Hindlimb muscle (tissue), 1 donor: ENCODE measurements around the gene KRT33B. TPM values are rescaled to one million over a fixed set of nuclear protein-coding genes. Genes with fewer than 3 reads are reported as not detected.
A peak's percentile ranks its signal among the peaks of the same experiment; 100 is the strongest.
"Not testable (repeated sequence)": the region's sequence is repeated elsewhere in the genome, so short reads cannot be mapped to it uniquely, and the experiment has no call there.

Experiments
- DNase-seq: peaks from one replicate; pipeline ENCODE4 v3.0.0-alpha.2; 2013
- polyA plus RNA-seq: library from polyadenylated mRNA; unstranded; fragments of 120-200 nt; gene quantifications from one replicate; pipeline ENCODE4 v1.2.1, GENCODE V29; 2013; ENCODE audit not compliant: insufficient read length

KRT33B gene
- polyA plus RNA-seq, 1 donor, result not detected

DNA sequence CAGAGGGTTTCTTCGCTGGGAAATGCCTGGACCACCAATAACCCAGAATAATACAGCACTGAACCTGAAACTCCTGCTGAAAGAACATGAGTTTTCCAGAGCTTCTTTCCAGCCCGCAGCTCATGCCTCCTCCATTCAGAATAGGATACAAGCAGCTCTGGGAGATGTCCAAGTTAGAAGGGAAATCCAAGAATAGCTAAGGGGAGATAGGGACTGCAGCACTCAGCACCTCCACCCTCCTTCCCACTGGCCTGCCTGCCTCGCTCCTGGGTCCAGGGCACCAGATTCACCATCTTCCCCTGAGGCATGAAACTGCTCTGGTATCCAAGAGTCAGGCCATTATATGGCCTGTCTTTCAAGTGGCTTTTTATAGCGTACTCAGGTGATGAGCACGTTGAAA, 23.7 kb upstream of the KRT33B start:
- DNase-seq, result peak; percentile 6

DNA sequence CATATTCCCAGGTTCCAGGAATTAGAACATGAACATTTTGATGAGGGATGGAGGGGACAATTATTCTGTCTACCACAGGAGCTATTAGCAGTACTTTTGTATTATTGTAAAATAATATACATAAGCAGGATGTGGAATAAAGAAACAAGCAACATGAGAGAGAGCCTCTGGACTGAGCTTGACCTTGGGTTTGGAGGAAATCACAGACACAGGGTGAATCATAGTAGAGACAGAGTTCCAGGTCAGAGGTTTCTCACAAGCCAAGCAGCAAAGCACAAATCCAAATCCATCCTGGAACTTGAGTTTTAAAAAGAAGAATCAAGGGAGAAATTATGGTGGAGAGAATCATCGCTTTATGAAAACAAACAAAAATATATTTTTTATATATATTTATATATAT, 22.7 kb upstream of the KRT33B start:
- DNase-seq, result no peak

DNA sequence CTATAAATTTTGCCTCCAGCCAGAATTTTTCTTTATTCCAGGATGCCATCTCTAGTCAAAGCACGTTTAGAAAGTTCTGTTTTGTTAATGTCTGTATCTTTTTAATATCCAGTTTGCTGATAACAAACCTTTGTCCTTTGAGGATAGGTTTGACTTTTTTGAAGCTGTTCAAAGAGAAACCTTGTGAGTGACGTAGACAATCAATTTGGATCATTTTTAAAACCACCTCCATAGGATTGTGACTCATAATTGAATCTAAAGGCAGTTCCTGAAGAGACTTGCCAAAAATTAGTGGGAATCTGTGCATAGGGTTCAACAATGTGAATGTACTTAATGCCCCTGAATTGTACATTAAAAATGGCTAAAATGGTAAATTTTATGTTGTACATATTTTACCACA, 21.9 kb upstream of the KRT33B start:
- DNase-seq, result no peak

- DNase-seq, result no peak
Observed at GRCh38 chr17:41390411-41390938, 20.9 kb upstream of the KRT33B start.

GRCh38 chr17:41387670-41388069, 18.1 kb upstream of the KRT33B start:
- DNase-seq, result no peak

GRCh38 chr17:41386227-41386626, 16.6 kb upstream of the KRT33B start:
- DNase-seq, result no peak

DNA sequence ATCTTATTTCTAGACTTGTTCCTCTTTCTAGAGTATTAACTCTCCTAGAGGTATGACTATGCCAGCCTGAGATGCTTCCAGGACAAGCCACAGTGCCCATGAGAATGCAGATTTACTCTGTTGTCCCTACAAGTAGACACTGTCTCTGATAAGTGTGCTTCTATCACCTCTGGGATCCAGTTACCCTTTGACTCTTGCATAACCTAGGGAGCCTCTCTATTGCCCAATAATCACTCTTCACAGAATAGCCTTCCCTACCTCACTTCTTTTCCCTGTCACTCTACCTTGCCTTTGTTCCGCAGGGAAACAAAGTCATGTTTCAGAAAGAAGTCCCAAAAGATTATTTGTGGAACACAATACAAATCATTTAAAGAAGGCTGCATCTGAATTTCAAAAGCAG, 14.1 kb upstream of the KRT33B start:
- no peak for DNase-seq

DNA sequence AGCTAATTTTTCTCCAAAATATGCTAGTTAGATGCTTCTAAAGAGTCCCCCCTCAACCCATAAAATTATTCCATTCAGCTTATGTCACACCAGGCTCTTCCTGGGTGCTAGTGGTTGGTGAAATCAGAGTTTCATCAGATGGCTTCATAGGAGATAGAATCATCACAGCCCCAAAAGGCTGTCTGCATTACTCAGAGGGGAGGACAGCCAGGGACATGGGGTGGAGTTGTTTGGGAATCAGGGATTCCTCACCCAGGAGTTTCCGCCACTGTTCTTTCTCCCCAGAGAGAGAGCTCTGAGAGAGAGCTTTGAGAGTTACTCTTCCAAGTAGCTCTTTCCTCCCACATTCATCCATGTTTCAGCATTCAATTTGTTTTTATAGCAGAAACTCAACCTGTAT, 12.8 kb upstream of the KRT33B start:
- DNase-seq, result no peak

DNA sequence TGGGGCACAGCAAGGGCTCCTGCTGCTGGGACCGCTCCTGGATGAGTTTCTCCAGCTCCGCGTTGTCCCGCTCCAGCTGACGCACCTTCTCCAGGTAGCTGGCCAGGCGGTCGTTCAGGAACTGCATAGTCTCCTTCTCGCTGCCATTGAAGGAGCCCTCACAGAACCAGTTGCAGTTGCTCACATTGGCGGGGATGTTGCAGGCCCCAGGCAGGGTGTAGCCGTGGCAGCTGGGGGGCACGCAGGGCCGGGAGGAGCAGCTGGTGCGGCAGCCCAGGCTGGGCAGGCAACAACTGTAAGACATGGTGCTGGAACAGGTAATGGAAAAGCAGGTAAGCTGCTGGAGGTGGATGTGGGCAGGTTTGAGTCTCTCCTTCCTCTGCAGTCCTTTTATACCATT, 12.3 kb upstream of the KRT33B start, which contains the start of gene KRT34:
TSS of gene KRT34 (minus strand) at position 364 of the 400 bp plus-strand sequence. CDS start at position 304, 60 bp downstream.
- DNase-seq, result not testable (repeated sequence)

GRCh38 chr17:41380091-41380490, 10.5 kb upstream of the KRT33B start:
- DNase-seq, result not testable (repeated sequence)

DNA sequence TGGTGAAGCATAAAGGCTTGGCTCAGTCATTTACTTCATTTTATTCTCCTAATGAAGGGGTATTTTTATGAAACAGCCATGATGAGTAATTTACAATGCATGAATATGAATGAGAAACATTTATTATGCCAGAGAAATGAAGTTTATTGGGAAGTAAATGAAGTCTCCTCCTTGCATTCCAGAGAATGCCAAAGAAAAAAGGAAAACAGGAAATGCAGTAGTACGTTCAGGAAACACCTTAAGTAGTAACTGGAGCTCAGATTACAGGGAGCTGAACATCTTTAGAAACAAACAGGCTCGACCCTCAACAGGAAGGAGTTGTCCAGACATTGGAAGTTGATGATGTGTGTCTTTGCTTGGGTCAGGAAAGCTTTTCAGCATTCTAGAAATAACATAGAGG, 7.9 kb upstream of the KRT33B start:
- no peak for DNase-seq

- DNase-seq, result no peak
Observed at GRCh38 chr17:41369023-41369422, 590 bp downstream of the KRT33B start.

- DNase-seq, result peak; percentile 16
Observed at GRCh38 chr17:41367426-41368075, 2.1 kb downstream of the KRT33B start.

DNA sequence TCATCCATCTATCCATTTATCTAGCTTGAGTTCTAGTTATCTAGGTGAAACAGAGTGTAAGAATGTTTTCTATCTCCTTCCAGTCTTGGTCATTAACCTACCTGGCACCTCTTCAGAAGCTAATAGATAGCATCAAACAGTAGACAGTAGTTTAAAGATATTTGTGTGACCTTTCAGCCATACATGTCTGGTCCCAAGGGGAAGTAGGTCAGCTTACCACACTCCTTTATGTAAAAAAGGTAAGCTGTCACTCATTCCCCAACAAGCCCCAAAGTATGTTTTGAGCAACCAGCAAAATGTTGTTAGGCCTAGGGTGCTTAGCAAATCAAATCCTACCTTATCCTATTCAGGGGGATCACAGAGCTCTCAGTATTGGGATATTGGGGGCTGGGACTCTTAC, 3.5 kb downstream of the KRT33B start:
- no peak for DNase-seq

GRCh38 chr17:41363881-41364280, 5.7 kb downstream of the KRT33B start:
- no peak for DNase-seq

DNA sequence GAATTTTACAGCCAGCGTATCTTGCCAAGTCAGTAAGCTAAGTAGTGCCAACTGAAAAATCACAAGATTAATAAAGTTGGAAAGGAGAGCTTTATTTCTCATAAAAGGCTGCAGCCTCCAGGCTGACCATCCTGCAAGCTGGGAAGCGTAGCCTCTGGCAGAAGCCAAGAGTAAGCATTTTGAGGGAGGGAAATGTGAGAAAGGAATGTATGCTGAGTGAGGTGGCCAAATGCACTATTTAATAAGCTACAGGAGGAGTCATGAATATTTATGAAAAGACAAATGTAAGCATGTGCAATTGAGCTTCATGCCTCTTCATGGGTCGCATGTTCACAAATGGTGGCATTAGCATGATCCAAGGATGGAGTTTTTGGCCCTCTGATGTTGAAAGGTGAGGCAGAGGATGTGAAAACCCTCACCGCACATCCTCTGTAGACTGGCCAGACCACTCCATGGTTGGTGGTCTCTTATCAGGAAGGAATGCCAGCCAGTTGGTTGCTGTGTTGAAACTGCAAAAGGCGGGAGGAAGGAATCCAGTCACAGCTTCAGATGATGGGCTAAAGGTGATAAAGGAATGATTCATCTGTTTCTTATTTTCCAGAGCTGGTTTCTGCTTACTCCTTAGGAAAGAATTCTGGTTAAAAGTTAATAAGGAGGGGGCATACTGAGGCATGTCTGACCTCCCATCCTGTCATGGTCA, 9.2 kb downstream of the KRT33B start:
- DNase-seq, result no peak

DNA sequence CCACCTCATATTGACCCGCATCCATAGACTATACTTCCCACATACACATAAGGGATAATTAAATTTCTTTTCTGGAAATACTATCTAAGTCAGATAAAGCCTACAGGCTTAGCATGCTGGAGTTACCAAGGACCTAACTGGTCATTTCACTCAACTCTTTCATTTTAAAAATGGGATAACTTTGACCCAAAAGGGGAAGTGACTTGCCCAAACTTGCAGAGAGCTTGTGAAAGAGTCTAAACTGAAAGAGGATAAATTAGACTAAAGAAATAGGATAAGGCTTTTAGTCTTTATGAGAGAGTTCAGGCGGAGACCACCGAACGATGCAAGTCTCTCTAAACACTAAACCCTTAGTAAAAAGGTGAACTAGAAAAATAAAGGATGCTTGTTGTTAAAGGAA, 15.1 kb downstream of the KRT33B start:
- no peak for DNase-seq

DNA sequence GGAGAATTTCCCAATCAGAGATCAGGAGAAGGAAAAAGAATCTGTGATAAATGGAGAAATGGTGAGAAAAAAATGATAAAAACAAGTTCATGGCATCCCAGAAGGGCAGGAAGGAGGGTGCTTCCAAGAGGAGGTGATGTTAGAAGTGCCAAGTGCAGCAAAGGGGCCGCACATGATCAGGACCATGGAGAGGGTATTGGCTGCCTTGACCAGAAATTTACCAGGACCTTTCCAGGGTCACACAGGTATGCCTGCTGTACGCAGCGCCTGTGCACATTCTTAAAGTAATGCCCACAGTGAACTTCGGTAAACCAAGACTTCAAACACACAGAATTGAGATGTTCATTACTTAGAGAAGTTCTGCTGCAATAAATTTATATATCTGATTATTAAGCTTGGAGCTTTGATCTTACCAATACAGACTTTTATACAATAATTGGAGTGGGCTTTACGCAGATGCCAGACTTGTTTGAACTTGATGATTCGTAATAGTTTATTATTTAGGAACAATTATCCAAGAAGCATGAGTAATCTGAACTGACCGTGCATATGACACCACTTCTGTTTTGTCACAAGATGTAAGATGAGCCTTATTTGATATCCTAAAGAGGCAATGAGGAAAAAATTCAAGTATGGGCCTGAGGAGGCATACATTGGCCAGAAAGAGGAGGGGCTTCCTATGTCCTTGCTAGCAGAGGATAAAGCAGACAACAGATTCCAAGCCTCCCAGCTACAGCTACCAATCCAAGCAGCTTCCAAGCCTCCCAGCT, 16.8 kb downstream of the KRT33B start:
- DNase-seq, result no peak

DNA sequence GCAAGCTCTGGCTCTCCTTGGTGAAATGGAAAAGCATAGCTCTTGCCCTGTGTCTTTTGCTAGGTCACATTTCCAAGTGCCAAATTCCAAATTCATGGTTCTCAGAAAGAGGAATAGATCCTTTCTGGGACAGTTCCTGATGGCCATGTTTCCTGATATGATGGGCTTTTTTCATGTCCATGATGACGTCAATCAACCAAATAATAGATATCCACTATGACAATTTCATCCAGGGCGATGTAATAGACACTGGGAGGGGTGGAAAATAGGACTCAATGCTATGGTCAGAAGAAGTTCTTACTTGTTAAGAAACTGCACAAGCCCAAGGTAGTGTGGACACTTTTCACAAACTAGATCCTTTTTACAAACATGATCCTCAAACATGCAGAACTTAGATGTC, 18.4 kb downstream of the KRT33B start:
- DNase-seq, result no peak

- not testable (repeated sequence) for DNase-seq
Observed at GRCh38 chr17:41350381-41350878, 19.2 kb downstream of the KRT33B start, which contains the start of gene KRT33A. KRT33A (minus strand) TSS chr17:41350828; CDS start chr17:41350767, 61 bp downstream.

DNA sequence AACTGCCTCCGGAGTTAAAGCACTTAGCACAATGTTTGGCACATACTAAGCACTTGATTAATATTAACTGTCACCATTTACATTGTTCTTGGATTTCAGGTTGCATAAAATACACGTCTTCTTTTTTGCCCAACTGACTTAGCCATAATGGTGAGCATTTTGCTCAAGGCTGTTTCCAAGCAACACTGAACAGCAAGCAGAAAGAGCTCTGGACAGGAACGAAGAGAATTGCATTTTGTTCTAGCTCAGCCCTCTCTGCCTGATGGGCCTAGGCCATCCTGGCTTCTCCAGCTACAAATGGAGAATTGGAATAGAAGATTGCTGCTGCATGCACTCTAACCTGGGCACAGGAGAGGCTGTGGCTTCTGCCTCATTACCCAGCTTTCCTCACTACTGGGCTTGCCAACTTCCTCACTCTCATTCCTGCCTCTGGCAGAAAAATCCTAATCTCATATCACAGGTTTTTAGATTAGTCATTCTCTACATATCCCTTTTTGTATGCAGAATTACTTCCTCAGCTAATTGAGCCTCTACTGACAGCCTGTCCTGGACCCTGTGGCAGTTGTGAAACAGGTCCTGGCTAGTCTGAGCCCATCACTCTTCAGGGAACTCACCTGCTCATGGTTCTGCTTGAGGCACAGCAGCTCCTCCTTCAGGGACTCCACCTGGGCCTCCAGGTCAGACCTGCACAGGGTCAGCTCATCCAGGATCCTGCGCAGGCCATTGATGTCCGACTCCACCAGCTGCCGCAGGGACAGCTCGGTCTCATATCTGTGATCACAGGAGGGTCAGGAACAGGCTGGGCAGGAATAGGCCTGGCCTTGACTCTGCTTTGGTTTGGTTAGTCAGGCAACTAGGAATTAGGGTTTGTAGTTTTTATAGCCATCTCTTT, 21.5 kb downstream of the KRT33B start:
- no peak for DNase-seq

DNA sequence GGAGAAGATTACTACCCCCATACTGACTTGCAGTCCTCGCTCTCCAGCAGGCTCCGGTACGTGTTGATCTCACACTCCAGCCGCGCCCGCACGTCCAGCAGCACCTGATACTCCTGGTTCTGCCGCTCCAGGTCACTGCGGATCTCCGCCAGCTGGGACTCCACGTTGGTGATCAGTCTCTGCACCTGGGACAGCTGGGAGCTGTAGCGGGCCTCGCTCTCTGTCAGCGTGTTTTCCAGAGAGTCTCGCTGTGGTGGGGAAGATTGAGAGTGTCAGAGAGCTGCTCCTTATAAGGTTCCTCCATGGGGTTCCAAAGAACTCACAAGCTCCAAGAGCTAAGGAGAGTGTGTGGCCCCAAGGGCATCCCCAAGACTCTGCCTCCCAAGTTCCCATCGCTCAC, 23.2 kb downstream of the KRT33B start:
- not testable (repeated sequence) for DNase-seq
